ENCODE results near the gene KRT76.
A peak's percentile ranks its signal among the peaks of the same experiment; 100 is the strongest.
"Not testable (repeated sequence)": the region's sequence is repeated elsewhere in the genome, so short reads cannot be mapped to it uniquely, and the experiment has no call there.

The KRT76 gene

GRCh38 chr12:52779914-52780313, 2.8 kb upstream of the KRT76 start:
- no peak for DNase-seq

- DNase-seq: no peak
Measured at GRCh38 chr12:52778833-52779232, 1.7 kb upstream of the KRT76 start.

GRCh38 chr12:52777566-52777965, 421 bp upstream of the KRT76 start:
- DNase-seq: no peak

GRCh38 chr12:52776435-52776834, 710 bp downstream of the KRT76 start:
- no peak for DNase-seq

- DNase-seq: no peak
Measured at GRCh38 chr12:52774629-52775250, 2.4 kb downstream of the KRT76 start.

GRCh38 chr12:52772772-52773171, 4.4 kb downstream of the KRT76 start:
- no peak for DNase-seq

- DNase-seq: peak; percentile 5
Measured at GRCh38 chr12:52772188-52772587, 5.0 kb downstream of the KRT76 start.

- no peak for DNase-seq
Measured at GRCh38 chr12:52771505-52771904, 5.6 kb downstream of the KRT76 start.

- no peak for DNase-seq
Measured at GRCh38 chr12:52771088-52771487, 6.1 kb downstream of the KRT76 start.

GRCh38 chr12:52769946-52770345, 7.2 kb downstream of the KRT76 start:
- no peak for DNase-seq

- DNase-seq: no peak
Measured at GRCh38 chr12:52769354-52769753, 7.8 kb downstream of the KRT76 start.

- DNase-seq: no peak
Measured at GRCh38 chr12:52768479-52769200, 8.5 kb downstream of the KRT76 start.

GRCh38 chr12:52767427-52767826, 9.7 kb downstream of the KRT76 start:
- no peak for DNase-seq

GRCh38 chr12:52767020-52767379, 10.1 kb downstream of the KRT76 start:
- DNase-seq: no peak

- no peak for DNase-seq
Measured at GRCh38 chr12:52766351-52767019, 10.7 kb downstream of the KRT76 start.

GRCh38 chr12:52765702-52766101, 11.4 kb downstream of the KRT76 start:
- DNase-seq: no peak

- DNase-seq: no peak
Measured at GRCh38 chr12:52763991-52764390, 13.2 kb downstream of the KRT76 start.

- DNase-seq: no peak
Measured at GRCh38 chr12:52763036-52763659, 14.0 kb downstream of the KRT76 start.

- DNase-seq: no peak
Measured at GRCh38 chr12:52761802-52762201, 15.3 kb downstream of the KRT76 start.

GRCh38 chr12:52761218-52761617, 15.9 kb downstream of the KRT76 start:
- DNase-seq: not testable (repeated sequence)

- no peak for DNase-seq
Measured at GRCh38 chr12:52760623-52761022, 16.5 kb downstream of the KRT76 start.

- no peak for DNase-seq
Measured at GRCh38 chr12:52759695-52760094, 17.4 kb downstream of the KRT76 start.

GRCh38 chr12:52759218-52759617, 17.9 kb downstream of the KRT76 start:
- no peak for DNase-seq
